Measurements from ENCODE around the gene ARMC12.

- TF ChIP-seq CTCF (IDR thresholded peaks at IDR 0.05) (peak in 1 of 6 experiments; percentile 9), POLR2A (IDR thresholded peaks at IDR 0.05) (peak; percentile 95 to 97)
These were observed 48.1 kb upstream of the ARMC12 start, which contains the start of gene FKBP5 for GRCh38 chr6:35688605-35689322.
